A204.1 (cell line): Measurements from ENCODE around the gene RPS6KA2.
"Not testable (repeated sequence)": the region's sequence is repeated elsewhere in the genome, so short reads cannot be mapped to it uniquely, and the experiment has no call there.

Experiments used
- FAIRE-seq: peaks from 2 replicates; lab custom pipeline; 2012; peaks lifted over from hg19 to GRCh38; lab: Jason Lieb, UNC

The RPS6KA2 gene

GRCh38 chr6:166634581-166634980 lies 7.5 kb upstream of the RPS6KA2 start:
- not testable (repeated sequence) for FAIRE-seq

DNA sequence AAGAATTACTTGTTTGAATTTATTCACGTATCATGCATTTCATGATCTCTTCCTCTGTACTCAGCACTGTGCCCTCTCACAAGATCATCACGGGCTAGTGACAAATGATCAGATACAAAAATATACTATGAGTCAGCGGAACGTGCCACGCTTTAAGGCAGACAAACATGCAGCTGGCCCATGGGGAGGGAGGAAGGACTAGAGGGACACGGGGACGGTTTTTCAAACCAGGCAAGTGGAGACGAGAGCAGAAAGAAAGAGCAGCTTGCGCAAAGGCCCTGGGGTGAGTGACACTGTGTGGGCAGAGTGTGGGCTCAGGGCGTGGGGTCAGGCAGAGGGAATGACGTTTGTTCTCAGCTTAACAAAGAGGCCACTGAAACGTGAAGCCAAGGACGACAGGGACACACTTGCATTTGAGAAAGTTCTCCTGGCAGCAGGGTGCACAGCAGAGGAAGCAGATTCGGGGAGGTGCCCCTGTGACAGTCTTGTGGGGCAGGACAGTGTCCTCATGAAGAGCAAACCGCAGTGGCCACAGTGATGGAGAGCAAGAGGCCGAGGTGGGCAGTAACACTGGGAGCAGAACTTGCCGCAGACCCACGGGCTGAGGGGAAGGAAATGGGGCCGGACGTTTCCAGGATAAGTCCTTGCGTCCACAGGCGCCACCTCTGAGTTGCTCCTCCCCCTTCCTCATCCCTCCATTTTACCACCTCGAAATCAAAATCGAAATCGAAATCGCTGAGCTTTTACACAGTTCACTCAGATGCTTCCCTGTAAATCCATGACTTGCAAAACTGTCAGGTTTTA lies 6.9 kb upstream of the RPS6KA2 start:
- FAIRE-seq: no peak

DNA sequence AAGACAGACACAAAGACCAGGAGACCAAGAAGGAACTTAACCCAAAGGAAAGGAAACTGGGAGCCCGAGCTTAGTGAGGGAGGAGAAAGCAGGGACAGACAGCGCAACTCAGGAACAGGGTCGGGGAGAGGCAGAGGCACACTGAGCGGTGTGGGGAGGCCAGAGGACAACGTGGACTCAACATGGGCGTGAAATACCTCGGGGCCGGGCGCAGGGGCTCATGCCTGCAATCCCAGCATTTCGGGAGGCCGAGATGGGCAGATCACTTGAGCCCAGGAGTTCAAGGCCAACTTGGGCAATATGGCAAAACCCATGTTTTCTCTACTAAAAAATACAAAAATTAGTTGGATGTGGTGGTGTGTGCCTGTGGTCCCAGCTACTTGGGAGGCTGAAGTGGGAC lies 5.7 kb upstream of the RPS6KA2 start:
- no peak for FAIRE-seq

DNA sequence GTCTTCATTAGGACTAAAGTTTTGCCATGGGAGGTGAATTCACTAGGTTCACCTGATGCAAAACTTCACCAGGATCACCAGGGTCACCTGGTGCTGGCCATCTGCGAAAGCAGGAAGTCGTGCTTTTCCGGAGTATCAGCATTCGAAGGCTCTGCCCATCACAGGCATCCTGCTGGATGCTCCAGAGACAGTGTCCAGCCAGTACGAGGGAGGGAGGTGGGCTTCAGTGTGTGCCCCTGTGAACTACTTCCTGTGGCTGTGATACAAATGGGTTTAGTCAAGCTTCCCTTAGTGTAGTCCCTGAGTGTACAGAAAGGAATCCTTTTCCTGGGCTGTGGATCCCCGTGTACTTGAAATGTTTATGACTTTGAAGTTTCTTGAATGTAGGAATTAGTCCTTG lies 3.4 kb upstream of the RPS6KA2 start:
- no peak for FAIRE-seq

GRCh38 chr6:166629628-166630027 lies 2.6 kb upstream of the RPS6KA2 start:
- FAIRE-seq: no peak

DNA sequence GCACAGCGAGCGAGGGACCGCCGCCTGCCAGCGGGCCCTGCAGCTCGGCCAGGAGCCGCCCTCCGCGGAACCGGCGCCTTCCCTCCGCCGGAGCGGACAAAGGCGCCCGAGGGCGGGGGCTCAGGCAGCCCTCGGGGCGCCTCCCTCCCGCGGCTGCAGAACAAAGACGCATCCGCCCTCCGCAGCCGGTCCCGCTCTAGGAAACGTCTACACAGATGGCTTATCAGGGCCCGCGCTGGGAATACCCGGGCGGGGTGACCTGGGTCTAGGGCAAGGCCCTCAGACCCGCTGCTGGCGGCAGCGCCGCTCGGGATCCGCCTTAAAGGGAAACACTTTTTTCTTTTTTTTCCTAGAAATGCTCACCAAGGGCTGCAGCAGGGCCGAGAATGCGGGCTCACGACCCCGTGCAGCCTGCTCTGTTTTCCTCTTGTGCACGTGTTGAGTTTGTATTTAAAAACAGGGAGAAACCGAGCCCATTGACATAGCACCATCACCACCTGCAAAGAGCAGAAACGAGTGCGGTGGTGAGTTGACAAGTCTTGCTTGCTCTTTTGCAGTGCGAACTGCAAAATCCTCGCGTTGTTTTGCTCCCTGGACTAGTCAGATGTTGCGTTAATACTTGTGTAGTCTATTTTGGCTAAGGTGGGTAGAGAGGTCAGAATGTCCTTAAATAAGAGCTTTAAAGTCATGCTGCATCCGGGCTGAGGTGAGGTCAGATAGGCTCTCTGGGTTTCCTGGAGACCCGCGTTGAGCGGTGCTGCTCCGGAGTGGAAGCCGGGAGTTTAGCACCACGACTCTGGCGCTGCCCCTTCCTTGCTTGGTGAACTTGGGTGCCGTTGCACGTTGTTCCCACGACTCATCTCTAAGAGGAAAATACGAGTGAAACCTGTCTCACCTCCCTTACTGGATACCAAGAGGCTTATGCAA lies 1.1 kb upstream of the RPS6KA2 start:
- FAIRE-seq: no peak

- FAIRE-seq: no peak
Measured at GRCh38 chr6:166626177-166627032, 646 bp downstream of the RPS6KA2 start.

GRCh38 chr6:166625356-166625755 lies 1.7 kb downstream of the RPS6KA2 start:
- FAIRE-seq: no peak

DNA sequence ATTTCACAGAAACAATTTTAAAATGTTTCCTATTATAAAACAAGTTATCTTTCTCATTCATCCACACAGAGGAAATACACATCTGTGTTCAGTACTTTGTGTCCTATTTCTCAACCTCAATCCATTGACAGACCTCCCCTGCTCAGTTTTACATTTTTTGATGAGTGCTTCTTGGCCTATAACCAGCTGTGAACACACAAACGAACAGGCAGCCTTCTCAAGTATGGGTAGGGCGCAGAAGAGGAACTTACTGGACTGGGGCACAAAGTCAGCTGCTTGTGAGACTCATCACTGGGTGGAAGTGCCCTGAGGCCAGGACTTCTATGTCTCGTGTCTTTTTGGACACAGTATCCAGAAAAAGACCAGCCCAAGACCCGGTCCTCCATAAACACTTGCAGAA lies 2.8 kb downstream of the RPS6KA2 start:
- FAIRE-seq: no peak

DNA sequence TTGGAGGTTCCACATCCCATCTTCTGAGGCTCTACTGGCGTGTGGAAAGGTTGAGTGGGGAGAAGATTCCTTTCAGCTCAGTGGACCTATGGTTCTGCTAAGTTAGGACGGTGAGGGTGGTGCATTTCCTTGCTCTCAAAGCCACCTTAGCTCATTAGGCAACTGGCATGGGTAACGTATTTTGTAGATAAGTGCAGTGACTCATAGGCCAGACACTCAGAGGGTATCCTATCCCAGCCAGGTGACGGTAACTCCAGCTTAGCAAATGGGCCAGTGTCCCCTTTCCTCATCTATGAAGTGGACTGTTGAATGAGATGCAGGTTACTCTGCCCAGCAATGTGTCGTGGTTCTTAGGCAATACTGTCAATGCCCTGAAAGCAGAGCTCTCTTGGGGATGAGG lies 3.7 kb downstream of the RPS6KA2 start:
- FAIRE-seq: no peak

GRCh38 chr6:166621114-166621540 lies 5.9 kb downstream of the RPS6KA2 start:
- FAIRE-seq: no peak

DNA sequence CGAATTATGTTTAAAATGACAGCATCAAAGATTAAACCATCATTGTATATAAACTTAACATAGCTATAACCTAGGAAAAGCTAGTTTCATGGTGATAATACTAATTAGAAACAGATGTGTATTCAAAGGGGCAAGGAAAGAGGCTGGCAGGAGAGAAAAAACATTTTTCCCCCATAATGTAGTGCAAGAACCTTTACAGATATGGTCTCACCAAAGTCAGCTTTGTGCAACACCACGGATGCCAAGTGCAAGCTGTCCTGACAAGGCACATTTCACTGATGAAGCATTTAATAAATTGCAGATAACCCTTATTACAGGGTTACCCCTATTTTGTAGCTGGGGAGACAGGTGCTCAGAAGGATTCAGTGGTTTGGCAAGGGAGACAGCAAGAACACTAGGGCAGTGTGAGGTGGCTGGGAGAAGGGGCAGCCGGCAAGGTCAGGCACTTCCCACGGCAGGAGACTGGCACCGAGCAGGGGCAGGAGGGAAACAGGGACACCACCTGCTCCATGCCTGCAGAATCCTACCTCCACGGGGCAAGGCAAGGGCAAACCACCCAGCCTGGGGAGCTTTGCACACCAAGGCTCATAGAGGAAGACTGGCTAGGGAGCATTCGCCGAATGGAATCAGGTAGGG lies 6.5 kb downstream of the RPS6KA2 start:
- no peak for FAIRE-seq

DNA sequence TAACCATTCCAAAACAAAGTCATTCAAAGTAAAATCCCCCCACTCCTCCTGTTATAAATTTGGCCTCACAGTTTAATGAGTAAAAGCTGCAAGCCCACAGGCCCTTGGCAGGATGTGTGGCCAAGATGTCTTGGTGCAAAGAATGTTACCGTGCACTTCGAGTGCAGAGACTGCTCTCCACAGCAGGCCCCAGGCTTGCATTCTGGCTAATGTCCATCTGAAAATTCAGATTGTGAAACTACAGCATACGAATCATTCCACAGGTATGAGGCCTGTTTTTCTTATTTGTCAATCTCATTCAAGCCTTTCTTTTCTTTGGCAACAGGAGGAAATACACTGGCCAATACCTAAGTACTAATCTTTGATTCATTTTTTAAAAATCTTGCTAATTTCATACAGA lies 7.1 kb downstream of the RPS6KA2 start:
- no peak for FAIRE-seq

GRCh38 chr6:166618866-166619761 lies 7.9 kb downstream of the RPS6KA2 start:
- FAIRE-seq: no peak

DNA sequence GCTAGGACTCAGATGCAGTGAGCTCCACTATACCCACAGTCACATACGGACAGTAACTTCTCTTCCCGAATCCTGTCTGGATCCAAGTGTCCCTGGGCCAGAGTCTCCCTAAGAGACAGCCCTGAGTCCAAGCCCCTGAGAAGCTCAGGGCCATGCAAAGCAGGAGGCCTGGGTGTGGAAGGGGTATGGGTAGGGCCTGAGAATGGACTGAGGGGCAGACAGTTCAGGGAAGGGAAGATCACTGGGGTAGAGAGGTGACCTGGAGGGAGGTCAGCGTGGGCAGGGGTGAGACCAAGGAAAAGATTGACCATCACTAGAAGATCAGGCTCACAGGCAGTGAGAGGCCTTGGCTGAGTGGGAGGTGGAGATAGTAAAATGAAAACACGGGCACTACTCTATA lies 8.8 kb downstream of the RPS6KA2 start:
- no peak for FAIRE-seq

DNA sequence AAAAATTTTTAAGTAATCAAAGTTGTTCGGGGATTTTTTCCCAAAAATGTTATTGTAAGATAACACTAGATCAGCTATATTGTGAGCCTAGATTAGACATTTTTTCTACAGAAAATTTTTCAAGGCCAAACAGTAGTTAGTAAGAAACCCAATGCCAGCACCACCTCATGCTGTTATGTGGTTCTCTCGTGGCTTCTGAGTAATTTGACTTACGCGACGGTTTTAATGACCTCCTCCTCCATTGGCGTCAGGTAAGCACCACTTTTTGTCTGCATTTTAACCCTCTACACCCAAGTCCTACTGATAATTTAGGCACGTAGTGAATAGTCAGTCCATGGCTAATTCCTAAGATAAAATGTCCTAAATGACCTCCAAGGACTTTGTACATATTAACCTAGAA lies 9.7 kb downstream of the RPS6KA2 start:
- no peak for FAIRE-seq

- no peak for FAIRE-seq
Measured at GRCh38 chr6:166616261-166617238, 10.5 kb downstream of the RPS6KA2 start.

GRCh38 chr6:166615059-166615770 lies 11.8 kb downstream of the RPS6KA2 start:
- no peak for FAIRE-seq

- no peak for FAIRE-seq
Measured at GRCh38 chr6:166614589-166614988, 12.5 kb downstream of the RPS6KA2 start.
